ENCODE results near the gene CLTCL1. TPM values are rescaled to one million over a fixed set of nuclear protein-coding genes. Genes with fewer than 3 reads are reported as not detected.

The CLTCL1 gene
- total and polyA plus RNA-seq, 4 donors = 2.6 to 9.2 (median 4.3) TPM

DNA sequence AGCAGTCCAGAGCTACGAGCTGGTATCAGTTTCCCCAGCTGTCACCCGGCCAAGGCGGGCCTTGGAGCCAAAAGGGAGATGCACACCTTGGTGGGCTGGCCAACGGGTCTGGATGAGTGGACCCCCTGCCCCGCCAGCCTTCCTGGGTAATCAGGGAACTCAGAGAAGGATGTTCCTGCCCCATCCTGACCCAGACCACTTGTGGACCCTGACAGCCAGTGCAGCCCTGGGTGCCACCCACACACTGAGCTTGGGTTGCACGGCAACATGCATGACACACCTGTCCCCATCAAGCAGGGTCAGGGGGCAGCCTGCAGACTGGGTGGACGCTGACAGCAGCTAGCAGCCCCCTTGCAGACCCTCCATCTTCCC, 121.6 kb downstream of the CLTCL1 start:
- no peak for TF ChIP-seq CTCF (IDR thresholded peaks at IDR 0.05; ENCODE audit: control extremely low read depth, extremely low read depth)
- H3K4me1 ChIP-seq (ENCODE audit: control insufficient read depth in 5 of 5, insufficient read depth in 5 of 5, low read length in 5 of 5) = peaks cover 4 to 31% (median 11%) of the 10 kb centered on the region in 5 donors
- H3K36me3 ChIP-seq (ENCODE audit: control insufficient read depth in 4 of 4, insufficient read depth in 4 of 4, low read length in 4 of 4) = peaks cover 0 to 2% (median 0%) of the 10 kb centered on the region in 4 donors
- H3K4me3 ChIP-seq = no peak overlapping the region
- WGBS, 2 donors = 50 to 66% methylated on average over 7 of the region's 7 CpGs
- H3K27ac ChIP-seq (ENCODE audit: low read depth in 1 of 2, low read length in 1 of 2) = no peak overlapping the region
- no peaks in the 10 kb centered on the region for H3K9me3 ChIP-seq (ENCODE audit: control insufficient read depth in 4 of 4, insufficient read depth in 3 of 4, low read length in 3 of 4)
- ATAC-seq (ENCODE audit: insufficient read depth, low FRiP score) = no peak
- DNase-seq = no peak
- H3K9ac ChIP-seq (ENCODE audit: insufficient read depth in 1 of 2, low read length in 2 of 2) = no peak overlapping the region
- H3K27me3 ChIP-seq (ENCODE audit: control insufficient read depth in 3 of 3, insufficient read depth in 3 of 3, low read length in 2 of 3) = peaks cover 0 to 38% (median 18%) of the 10 kb centered on the region in 3 donors

DNA sequence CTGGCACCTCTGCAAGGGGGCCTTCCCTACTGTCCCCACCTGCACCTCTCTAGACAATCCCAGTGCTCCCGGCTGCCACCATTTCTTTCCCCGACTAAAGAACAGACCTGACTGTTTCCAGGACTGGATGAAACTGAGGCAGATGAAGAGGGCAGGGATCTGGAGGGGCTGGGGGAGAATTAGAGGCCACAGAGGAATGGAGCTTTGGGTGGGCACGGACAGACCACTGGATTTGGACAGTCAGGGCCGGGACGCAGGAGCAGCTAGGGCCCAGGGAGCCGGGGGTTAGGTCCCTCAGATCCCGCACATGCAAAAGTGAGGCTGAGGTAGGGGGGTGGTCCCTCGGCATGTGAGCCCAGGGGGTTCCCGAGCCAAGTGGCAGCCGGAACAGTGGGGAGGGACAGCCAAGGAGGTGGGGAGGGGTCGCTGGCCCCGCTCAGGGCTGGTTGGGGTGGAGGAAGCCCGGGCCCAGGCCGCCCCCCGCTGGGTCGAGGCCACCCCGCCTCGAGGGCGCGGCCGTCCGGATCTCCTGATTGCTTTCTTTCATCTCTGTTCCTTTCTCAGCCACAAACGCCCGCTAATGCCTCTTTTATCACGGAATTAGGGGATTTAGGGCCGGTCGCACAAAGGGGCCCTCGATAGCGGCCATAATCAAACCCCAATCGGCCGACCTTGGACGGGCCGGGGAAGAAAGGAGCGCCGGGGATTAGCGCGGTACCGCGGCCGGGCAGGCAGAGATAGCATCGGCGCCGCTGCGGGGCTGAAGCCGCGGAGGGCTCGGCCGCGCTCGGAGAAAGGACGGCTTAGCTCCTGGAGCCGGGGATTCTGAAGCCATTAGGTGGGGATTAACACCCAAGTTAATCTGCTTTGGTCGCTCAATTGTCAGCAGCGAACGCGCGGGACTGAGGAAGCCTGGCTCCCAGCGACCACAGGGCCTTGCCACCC, 122.2 kb downstream of the CLTCL1 start:
- no peak for ATAC-seq (ENCODE audit: insufficient read depth, low FRiP score)
- Histone ChIP-seq H3K9ac (ENCODE audit: insufficient read depth in 1 of 2, low read length in 2 of 2) (no peak overlapping the region), H3K27me3 (ENCODE audit: control insufficient read depth in 3 of 3, insufficient read depth in 3 of 3, low read length in 2 of 3) (peaks cover 0 to 38% (median 18%) of the 10 kb centered on the region in 3 donors), H3K4me3 (no peak overlapping the region), H3K36me3 (ENCODE audit: control insufficient read depth in 4 of 4, insufficient read depth in 4 of 4, low read length in 4 of 4) (peaks cover 0 to 2% (median 0%) of the 10 kb centered on the region in 4 donors), H3K27ac (ENCODE audit: low read depth in 1 of 2, low read length in 1 of 2) (no peak overlapping the region), H3K9me3 (ENCODE audit: control insufficient read depth in 4 of 4, insufficient read depth in 3 of 4, low read length in 3 of 4) (no peaks in the 10 kb centered on the region), H3K4me1 (ENCODE audit: control insufficient read depth in 5 of 5, insufficient read depth in 5 of 5, low read length in 5 of 5) (peaks cover 4 to 27% (median 11%) of the 10 kb centered on the region in 5 donors)
- no peak for DNase-seq
- WGBS, 2 donors = 7% methylated on average over 58 of the region's 58 CpGs
- TF ChIP-seq CTCF (IDR thresholded peaks at IDR 0.05; ENCODE audit: control extremely low read depth, extremely low read depth) = no peak

DNA sequence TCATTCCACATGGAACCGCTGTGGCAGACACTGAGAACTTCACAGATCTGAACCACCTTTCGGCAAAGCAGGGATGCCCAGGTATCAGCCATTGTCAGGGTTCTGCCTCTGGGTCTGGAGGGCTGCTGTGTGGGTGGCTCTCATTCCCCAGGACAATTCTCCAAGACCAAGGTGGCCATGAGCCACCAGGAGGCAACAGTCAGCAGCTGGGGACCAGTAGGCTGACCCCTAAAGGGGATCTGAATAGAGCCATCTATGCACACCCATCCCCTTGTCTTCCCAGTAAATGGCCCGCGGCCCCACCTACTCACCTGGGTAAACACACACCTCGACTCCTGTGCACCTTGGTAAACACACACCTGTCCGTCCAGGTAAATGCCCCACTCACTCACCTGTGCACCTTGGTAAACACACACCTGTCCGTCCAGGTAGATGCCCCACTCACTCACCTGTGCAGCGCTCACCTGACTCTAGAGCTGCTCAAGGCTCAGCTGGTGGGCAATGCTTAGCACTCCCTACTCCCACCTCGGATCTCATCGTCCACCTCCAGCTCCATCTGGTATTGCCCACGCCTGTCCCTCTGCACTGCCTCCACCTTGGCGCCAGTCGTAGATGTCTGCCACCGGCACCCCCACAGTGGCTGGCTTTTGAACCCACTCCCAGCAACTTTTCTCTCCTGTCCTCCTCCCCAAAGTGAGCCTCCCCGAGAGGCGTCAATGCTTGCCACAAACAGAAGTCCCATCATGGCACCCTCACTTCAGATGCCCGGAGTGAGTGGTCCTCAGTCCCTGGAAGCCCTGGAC, 123.2 kb downstream of the CLTCL1 start:
- Histone ChIP-seq H3K4me3 (no peak overlapping the region), H3K9ac (ENCODE audit: insufficient read depth in 1 of 2, low read length in 2 of 2) (no peak overlapping the region), H3K9me3 (ENCODE audit: control insufficient read depth in 4 of 4, insufficient read depth in 3 of 4, low read length in 3 of 4) (no peaks in the 10 kb centered on the region), H3K27ac (ENCODE audit: low read depth in 1 of 2, low read length in 1 of 2) (no peak overlapping the region), H3K27me3 (ENCODE audit: control insufficient read depth in 3 of 3, insufficient read depth in 3 of 3, low read length in 2 of 3) (peaks cover 0 to 38% (median 18%) of the 10 kb centered on the region in 3 donors), H3K36me3 (ENCODE audit: control insufficient read depth in 4 of 4, insufficient read depth in 4 of 4, low read length in 4 of 4) (peaks cover 0 to 2% (median 0%) of the 10 kb centered on the region in 4 donors), H3K4me1 (ENCODE audit: control insufficient read depth in 5 of 5, insufficient read depth in 5 of 5, low read length in 5 of 5) (peaks cover 2 to 26% (median 8%) of the 10 kb centered on the region in 5 donors)
- no peak for TF ChIP-seq CTCF (IDR thresholded peaks at IDR 0.05; ENCODE audit: control extremely low read depth, extremely low read depth)
- WGBS, 2 donors = 60 to 72% methylated on average over 17 of the region's 17 CpGs
- DNase-seq = peak in 1 of 3 donors; percentile 7
- ATAC-seq (ENCODE audit: insufficient read depth, low FRiP score) = no peak
